Measurements from ENCODE around the gene SEC16A.
"Not testable (repeated sequence)": the region's sequence is repeated elsewhere in the genome, so short reads cannot be mapped to it uniquely, and the experiment has no call there.

SEC16A gene

GRCh38 chr9:136439481-136440408 is 43.1 kb downstream of the SEC16A start, which contains the start of gene INPP5E:
Gene INPP5E, minus strand, starts transcription at chr9:136439845. Its CDS starts 426 bp downstream, at chr9:136439419.
- DNase-seq: peak; percentile 87

- DNase-seq: peak; percentile 62
Observed at GRCh38 chr9:136438548-136439480, 44.0 kb downstream of the SEC16A start.

DNA sequence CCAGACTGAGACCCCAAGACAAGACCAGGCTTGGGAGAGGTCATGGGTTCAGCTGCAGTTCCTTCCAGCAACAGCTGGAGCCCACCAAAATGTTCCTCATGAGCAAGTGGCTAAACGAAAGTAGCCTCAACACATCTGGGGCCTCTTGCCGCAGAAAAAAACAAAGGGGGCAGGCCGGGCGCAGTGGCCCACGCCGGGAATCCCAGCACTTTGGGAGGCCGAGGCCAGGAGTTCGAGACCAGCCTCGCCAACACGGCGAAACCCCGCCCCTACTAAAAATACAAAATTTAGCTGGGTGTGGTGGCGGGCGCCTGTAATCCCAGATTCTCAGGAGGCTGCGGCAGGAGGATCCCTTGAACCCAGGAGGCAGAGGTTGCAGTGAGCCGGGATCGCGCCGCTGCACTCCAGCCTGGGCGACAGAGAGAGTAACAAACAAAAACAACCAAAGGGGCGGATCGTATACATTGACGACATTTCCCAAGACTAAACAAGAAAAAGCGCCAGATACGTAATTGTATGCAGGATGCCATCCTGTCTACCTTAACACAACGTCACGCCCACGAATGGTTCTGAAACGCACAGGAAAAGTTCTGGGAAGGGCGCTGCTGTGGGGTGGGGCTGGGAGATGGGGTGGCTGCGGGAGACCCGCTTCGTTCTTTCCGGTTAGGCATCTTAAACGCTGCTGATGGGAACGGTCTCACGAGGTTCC is 44.8 kb downstream of the SEC16A start:
- peak; percentile 38 for DNase-seq

DNA sequence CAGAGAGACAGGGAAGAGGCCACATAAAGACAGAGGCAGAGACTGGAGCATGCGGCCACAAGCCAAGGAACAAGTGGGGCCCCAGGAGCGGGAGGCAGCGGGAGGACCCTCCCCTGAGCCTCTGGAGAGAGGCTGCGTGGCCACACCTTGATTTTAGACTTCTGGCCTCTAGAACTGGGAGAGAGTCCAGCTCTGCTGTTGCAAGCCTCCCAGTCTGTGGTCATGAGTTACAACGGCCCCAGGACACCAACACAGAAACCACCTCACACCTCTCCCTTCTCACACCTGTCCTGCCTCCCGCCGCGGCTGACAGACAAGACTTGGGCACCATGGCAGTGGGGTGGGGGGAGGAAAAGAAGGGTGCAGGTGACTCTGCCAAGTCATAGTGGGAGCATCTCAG is 45.4 kb downstream of the SEC16A start:
- DNase-seq: no peak

GRCh38 chr9:136436055-136436634 is 46.7 kb downstream of the SEC16A start:
- no peak for DNase-seq

- DNase-seq: no peak
Observed at GRCh38 chr9:136434580-136435169, 48.2 kb downstream of the SEC16A start.

DNA sequence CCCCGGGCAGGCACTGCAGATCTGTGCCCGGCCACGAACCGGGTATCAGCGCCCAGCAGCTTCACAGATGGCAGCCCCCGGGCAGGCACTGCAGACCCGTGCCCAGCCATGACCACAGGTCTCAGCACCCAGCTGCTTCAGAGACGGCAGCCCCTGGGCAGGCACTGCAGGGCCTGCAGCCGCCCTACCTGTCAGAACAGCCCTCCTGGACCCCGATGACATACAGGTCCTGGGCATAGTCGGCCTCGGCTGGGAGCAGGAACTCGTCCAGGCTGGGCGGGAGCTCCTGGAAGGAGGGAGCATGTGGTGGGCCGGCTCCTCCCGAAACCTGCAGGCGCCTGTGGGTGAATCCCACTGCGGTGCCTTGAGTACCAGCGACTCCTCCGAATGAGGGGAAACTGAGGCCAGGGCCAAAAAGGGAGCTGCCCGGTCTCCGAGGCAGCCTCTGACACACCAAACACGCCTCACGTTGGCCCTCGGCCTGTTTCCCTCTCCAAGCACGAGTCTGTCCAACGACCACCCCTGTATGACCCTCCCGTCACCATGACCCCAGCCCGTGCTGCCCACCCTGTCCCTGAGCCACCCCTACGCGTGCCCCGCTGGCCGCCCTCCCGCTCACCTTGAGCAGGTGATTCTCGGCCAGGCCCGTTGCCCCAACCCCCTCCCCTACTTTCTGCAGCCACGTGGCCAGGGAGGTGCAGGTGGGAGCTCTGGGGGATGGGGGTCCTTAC is 48.8 kb downstream of the SEC16A start:
- DNase-seq: no peak

DNA sequence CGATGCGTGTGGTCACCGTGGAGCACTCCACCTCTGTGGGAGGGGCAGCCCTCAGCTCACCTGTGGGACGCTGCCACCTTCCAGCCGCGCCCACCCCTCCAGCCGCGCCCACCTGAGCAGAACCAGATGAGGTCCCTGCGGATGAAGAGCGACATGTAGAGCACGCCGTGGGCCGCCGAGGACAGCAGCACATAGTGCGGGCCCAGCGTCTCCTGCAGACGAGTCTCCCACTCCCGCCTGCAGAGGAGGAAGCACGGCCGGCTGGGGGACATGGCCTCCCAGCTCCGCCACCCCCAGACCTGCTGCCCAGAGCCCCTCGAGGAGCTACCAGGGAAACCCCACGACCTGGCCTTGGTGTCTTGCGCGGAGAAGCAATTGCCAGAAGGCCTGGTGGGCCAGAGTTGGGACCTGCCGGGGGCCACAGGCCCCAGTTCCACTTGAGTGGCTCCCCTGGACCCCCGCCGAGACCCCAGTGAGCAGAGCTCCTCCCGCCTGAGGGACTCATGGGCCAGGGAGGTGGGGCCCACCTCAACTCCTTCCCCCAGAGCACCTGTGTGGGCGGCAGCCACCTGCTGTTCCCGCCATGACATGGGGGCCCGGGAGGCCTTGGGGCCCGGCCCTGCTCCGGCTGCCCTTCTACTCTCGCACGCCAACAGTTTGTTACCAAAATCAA is 49.7 kb downstream of the SEC16A start:
- DNase-seq: no peak

DNA sequence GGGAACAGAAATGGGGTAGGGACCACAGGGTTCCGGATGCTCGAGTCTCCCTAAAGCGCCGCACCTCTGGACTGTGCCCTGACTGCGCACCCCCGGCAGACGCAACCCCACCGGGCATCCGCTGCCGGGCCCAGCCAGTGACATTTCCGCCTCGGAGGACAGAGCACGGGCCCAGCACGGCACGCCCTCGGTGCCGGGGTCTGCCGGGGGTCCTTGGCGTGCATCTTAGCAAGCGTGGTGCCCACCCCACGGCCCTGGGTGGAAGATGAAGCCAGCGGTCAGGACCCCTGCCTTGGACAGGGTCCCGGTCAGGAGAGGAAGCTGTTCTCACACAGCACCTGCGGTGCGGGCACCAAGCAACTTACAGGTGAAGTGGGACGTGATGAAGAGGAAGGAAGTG is 50.2 kb downstream of the SEC16A start:
- DNase-seq: no peak

GRCh38 chr9:136431782-136432350 is 51.0 kb downstream of the SEC16A start:
- DNase-seq: no peak

- no peak for DNase-seq
Observed at GRCh38 chr9:136430588-136431234, 52.1 kb downstream of the SEC16A start.

DNA sequence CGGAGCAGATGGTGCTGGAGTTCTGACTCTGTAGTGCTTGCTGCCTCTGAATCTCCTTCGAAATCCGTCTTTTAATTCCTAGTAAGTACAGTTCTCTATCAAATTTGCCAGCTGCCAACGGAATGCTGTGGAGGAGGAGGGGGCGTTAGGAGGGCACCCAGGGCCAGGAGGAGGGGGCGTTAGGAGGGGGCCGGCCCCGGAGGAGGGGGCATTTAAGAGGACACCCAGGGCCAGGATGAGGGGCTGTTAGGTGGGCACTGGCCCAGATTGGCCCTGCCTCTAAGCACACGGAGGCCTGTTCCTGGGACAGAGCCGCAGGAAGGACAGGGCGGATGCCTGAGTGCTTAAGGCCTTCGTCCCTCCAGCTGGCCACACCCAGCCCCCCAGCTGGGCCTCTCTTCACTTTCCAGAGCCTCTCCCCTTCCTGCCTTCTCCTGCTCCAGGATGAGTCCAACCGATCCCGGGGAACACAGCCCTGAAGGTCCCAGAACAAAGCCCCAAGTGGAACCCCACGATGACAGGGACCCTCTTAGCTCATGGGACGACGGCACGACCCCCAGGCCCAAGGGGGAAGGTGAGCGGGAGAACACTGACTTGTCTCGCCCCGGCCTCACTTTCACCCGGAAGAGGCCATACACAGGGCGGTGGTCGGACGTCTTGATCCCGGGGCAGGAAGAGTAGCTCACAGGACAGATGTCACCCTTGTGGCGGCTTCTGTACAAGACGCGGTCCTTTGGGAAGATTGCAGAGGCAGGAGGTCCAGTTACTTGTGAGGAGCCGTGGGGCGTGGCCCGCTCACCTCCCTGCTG is 53.0 kb downstream of the SEC16A start:
- DNase-seq: no peak

GRCh38 chr9:136429075-136429628 is 53.7 kb downstream of the SEC16A start:
- no peak for DNase-seq

GRCh38 chr9:136426787-136427186 is 56.1 kb downstream of the SEC16A start:
- DNase-seq: no peak

DNA sequence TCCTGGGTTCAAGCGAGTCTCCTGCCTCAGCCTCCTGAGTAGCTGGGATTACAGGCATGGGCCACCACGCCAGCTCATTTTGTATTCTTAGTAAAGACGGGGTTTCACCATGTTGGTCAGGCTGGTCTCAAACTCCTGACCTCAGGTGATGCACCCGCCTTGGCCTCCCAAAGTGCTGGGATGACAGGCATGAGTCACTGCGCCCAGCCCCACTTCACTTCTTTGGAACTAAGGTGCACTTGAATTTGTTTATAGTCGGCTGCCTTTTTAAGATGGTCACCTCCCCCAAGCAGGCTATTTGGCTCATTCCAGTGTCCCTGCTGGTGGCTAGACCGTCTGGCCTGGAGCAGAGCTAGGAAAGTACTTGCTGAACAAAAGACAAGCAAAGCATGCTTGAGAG is 57.5 kb downstream of the SEC16A start:
- not testable (repeated sequence) for DNase-seq

GRCh38 chr9:136424750-136425362 is 58.0 kb downstream of the SEC16A start:
- DNase-seq: no peak

DNA sequence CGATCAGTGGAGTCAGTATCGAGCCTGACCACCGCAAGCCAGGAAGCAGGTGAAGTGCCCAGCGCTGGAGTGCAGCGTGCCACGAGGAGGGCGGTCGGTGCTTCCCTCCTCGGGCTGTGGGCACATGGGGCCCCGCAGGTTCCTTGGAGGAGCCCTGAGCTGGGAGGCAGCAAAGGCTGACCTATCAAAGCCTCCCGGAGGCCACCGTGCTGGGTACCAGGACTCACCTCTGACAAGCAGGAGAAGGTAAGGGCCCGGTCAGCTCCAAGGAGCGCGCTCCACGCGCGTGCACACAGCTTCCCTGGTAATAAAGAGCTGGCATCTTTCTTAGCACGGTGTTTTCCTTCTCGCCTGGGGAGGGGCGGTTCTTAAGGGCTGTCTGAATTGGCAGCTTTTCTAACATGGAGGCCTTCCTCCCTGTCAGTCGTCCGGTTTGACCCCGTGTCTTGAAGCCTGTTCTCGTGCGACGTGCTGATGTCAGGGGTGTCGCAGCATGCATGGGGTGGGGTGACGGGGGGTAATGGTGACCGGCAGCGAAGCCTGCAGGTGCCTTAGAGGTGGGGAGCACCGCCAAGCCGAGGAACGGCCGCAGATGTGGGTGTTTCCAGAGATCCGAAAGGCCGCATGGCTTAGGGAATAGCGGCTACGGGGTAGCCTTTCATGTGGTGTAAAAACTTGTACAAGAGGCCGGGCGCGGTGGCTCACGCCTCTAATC is 59.3 kb downstream of the SEC16A start:
- DNase-seq: no peak
